HepG2 (cell line): ENCODE data around the gene NKAIN2. TPM values are rescaled to one million over a fixed set of nuclear protein-coding genes. Genes with fewer than 3 reads are reported as not detected.

ENCODE experiments used
- ATAC-seq: fragments of 200-7000 bp; cut with Tn5 transposase; 3 replicates; pipeline ENCODE4 v1.9.1; 2020; ENCODE audit warnings: mild to moderate bottlenecking, moderate library complexity
- BruUV-seq: library from RNA; stranded (reverse); fragments of 400-500 nt; replicated peaks from 2 replicates; lab custom pipeline; 2021; lab: Mats Ljungman, UMichigan
- CTCF ChIA-PET: fragments of 300-600 bp; formaldehyde crosslinking; extraction: SDS; loops from one replicate; lab custom pipeline; 2021; ENCODE audit warnings: low total read pairs, inconsistent platforms, low intra/inter-chr PET ratio; lab: Yijun Ruan, JAX
- POLR2A ChIA-PET: fragments of 350-600 bp; sonication (Branson Sonifier 250); formaldehyde crosslinking; loops from one replicate; lab custom pipeline; 2020; ENCODE audit warnings: antibody characterized with exemption, inconsistent platforms; lab: Yijun Ruan, JAX
- DNase-seq: peaks from one replicate; pipeline ENCODE4 v3.0.0-alpha.2; 2015; ENCODE audit warnings: low spot score
- FAIRE-seq: peaks from 3 replicates; lab custom pipeline; 2011; peaks lifted over from hg19 to GRCh38; lab: Jason Lieb, UNC
- H2AFZ ChIP-seq: one replicate; pipeline ENCODE4 v1.6.1; 2011; ENCODE audit warnings: low read length, inconsistent platforms
- H3K27ac ChIP-seq: fragments of 300-600 bp; 3 replicates; pipeline ENCODE4 v1.8.0; 2011; ENCODE audit warnings: mixed run types, mild to moderate bottlenecking, mixed read lengths, low read length, inconsistent platforms; ENCODE audit not compliant: insufficient read depth; ENCODE audit errors: extremely low read length
- H3K27me3 ChIP-seq, 2 experiments: fragments of 200-600 bp in 1 of 2; 2 replicates in 1 of 2; 3 replicates in 1 of 2; pipeline versions ENCODE4 v1.6.0 to v1.8.0; 2011; ENCODE audit warnings: low read length in 2 of 2, mild to moderate bottlenecking in 2 of 2, moderate library complexity in 2 of 2, inconsistent platforms in 1 of 2; ENCODE audit not compliant: insufficient read depth in 2 of 2, control insufficient read depth in 1 of 2
- H3K36me3 ChIP-seq, 2 experiments: fragments of 200-600 bp in 1 of 2; replicated peaks in 1 of 2; 2 replicates in 1 of 2; 3 replicates in 1 of 2; pipeline versions ENCODE4 v1.5.1 to v1.8.0; 2011; ENCODE audit warnings: low read length in 2 of 2, inconsistent platforms in 1 of 2; ENCODE audit not compliant: insufficient read depth in 2 of 2, control insufficient read depth in 1 of 2
- H3K4me1 ChIP-seq: 2 replicates; pipeline ENCODE4 v1.5.1; 2012; ENCODE audit warnings: low read length, inconsistent platforms; ENCODE audit not compliant: insufficient read depth
- H3K4me2 ChIP-seq: 2 replicates; pipeline ENCODE4 v1.6.0; 2011; ENCODE audit warnings: low read depth, low read length, inconsistent platforms
- H3K4me3 ChIP-seq, 3 experiments: fragments of 200-600 bp in 1 of 3; sonication (generic), shearing (Covaris generic) in 1 of 3; replicated peaks in 1 of 3; 2 replicates each; pipeline ENCODE4 v1.5.1; 2011 to 2016; ENCODE audit warnings: low read length in 3 of 3, inconsistent platforms in 2 of 3, low read depth in 2 of 3, mild to moderate bottlenecking in 2 of 3, control low read depth in 1 of 3, mixed read lengths in 1 of 3; ENCODE audit not compliant: insufficient read depth in 1 of 3
- H3K79me2 ChIP-seq: one replicate; pipeline ENCODE4 v1.6.1; 2011; ENCODE audit warnings: low read length, inconsistent platforms; ENCODE audit not compliant: insufficient read depth
- H3K9ac ChIP-seq: 2 replicates; pipeline ENCODE4 v1.6.0; 2011; ENCODE audit warnings: mild to moderate bottlenecking, low read depth, low read length, inconsistent platforms; ENCODE audit not compliant: insufficient read depth
- H3K9me3 ChIP-seq: 2 replicates; pipeline ENCODE4 v1.5.1; 2012; ENCODE audit warnings: mild to moderate bottlenecking, low read length
- H4K20me1 ChIP-seq: 2 replicates; pipeline ENCODE4 v1.6.0; 2011; ENCODE audit warnings: inconsistent platforms, mild to moderate bottlenecking, low read length, moderate library complexity; ENCODE audit not compliant: insufficient read depth
- CREB1 ChIP-seq, 2 experiments: fragments of 450-650 bp in 1 of 2; IDR thresholded peaks; 2 replicates each; pipeline ENCODE4 v1.6.1; 2016 to 2017; ENCODE audit warnings: control low read depth in 1 of 2, mild to moderate bottlenecking in 1 of 2, missing compliant biosample characterization in 1 of 2, missing genetic modification characterization in 1 of 2
- FLYWCH1 ChIP-seq: sonication (generic); formaldehyde crosslinking; IDR thresholded peaks from 2 replicates; pipeline ENCODE4 v1.8.1; 2023; ENCODE audit warnings: mild to moderate bottlenecking, missing genetic modification reagents
- FOSL1 ChIP-seq: sonication (generic); formaldehyde crosslinking; IDR thresholded peaks from 2 replicates; pipeline ENCODE4 v1.9.0; 2021; ENCODE audit warnings: missing genetic modification reagents, borderline replicate concordance
- JUND ChIP-seq: sonication (generic); formaldehyde crosslinking; IDR thresholded peaks from 2 replicates; pipeline ENCODE4 v1.8.0; 2022; ENCODE audit warnings: mild to moderate bottlenecking, missing genetic modification reagents
- RFX3 ChIP-seq: IDR thresholded peaks from 2 replicates; pipeline ENCODE4 v1.6.1; 2016; ENCODE audit warnings: missing biosample characterization, missing genetic modification reagents
- SPEN ChIP-seq: sonication (generic); formaldehyde crosslinking; IDR thresholded peaks from 2 replicates; pipeline ENCODE4 v1.5.1; 2020; ENCODE audit warnings: low read depth, mild to moderate bottlenecking, missing genetic modification reagents
- SUZ12 ChIP-seq: fragments of 150-350 bp; IDR thresholded peaks from 2 replicates; pipeline ENCODE4 v1.6.1; 2014; ENCODE audit warnings: low read depth, low read length
- ZNF260 ChIP-seq: sonication (generic); formaldehyde crosslinking; IDR thresholded peaks from 2 replicates; pipeline ENCODE4 v1.4.0; 2020; ENCODE audit warnings: missing genetic modification reagents, low read depth, mild to moderate bottlenecking, borderline replicate concordance
- ZNF430 ChIP-seq: sonication (generic); formaldehyde crosslinking; IDR thresholded peaks from 2 replicates; pipeline ENCODE4 v1.9.0; 2021; ENCODE audit warnings: mild to moderate bottlenecking, missing genetic modification reagents
- ZNF44 ChIP-seq: sonication (generic); formaldehyde crosslinking; IDR thresholded peaks from 2 replicates; pipeline ENCODE4 v1.5.1; 2020; ENCODE audit warnings: mild to moderate bottlenecking, missing genetic modification reagents
- ZNF766 ChIP-seq: sonication (generic); formaldehyde crosslinking; IDR thresholded peaks from 2 replicates; pipeline ENCODE4 v1.5.0; 2020; ENCODE audit warnings: missing genetic modification reagents, borderline replicate concordance
- WGBS: methylation state at CpG from one replicate; pipeline ENCODE4 v1.1.6; 2017; ENCODE audit warnings: low lambda C conversion rate; 5-methylcytosine and 5-hydroxymethylcytosine counted together
- in situ Hi-C: cut with HindIII; loops from 2 replicates; pipeline ENCODE4 v1.10.0; 2017; ENCODE audit warnings: low pct_unique_long_range_greater_than_20kb; ENCODE audit not compliant: extremely low pct_ligation_motif_present
- intact Hi-C: fragments of 100-400 bp; cut with micrococcal nuclease; formaldehyde crosslinking; loops from one replicate; pipeline ENCODE4 v1.10.0; 2022; ENCODE audit not compliant: unreplicated experiment
- polyA plus RNA-seq, 8 experiments: library from polyadenylated mRNA; depleted of rRNA in 3 of 8; stranded (reverse) in 7 of 8; unstranded in 1 of 8; fragments of >200 nt; fragmentation: Illumina TruSeq in 4 of 8; extraction: Trizol in 4 of 8; gene quantifications; 2 replicates each; pipeline versions ENCODE4 v1.2.1 to v1.2.3, GENCODE V29; 2011 to 2016; ENCODE audit warnings: low read depth in 4 of 8, missing spikeins in 1 of 8, mixed read lengths in 1 of 8; ENCODE audit not compliant: insufficient read depth in 1 of 8
- total RNA-seq, 5 experiments: library from RNA; depleted of rRNA; stranded (reverse); fragments of >200 nt; fragmentation: Illumina TruSeq; extraction: Trizol; gene quantifications; 2 replicates each; pipeline ENCODE4 v1.2.3, GENCODE V29; 2016; ENCODE audit warnings: low read depth in 1 of 5
- TF ChIP-seq, protein P1 (sequence below), 2 experiments: sonication (generic) in 1 of 2; formaldehyde crosslinking in 1 of 2; IDR thresholded peaks; 2 replicates each; pipeline versions ENCODE4 v1.5.1 to v1.6.1; 2011 to 2020; ENCODE audit warnings: borderline replicate concordance in 1 of 2, low read depth in 1 of 2, low read length in 1 of 2, mild to moderate bottlenecking in 1 of 2, missing genetic modification reagents in 1 of 2, moderate library complexity in 1 of 2
- TF ChIP-seq, protein P2 (sequence below): IDR thresholded peaks from 2 replicates; pipeline ENCODE4 v1.6.1; 2016; ENCODE audit warnings: low read depth, control low read depth
- TF ChIP-seq, protein P3 (sequence below): sonication (generic); formaldehyde crosslinking; IDR thresholded peaks from 2 replicates; pipeline ENCODE4 v1.5.0; 2020; ENCODE audit warnings: missing genetic modification reagents, mild to moderate bottlenecking, borderline replicate concordance

NKAIN2 gene
- total and polyA plus RNA-seq, 2 of the 13 experiments (the other 11 are each of a cell fraction or from before 2014, with no cell fraction given): not detected

DNA sequence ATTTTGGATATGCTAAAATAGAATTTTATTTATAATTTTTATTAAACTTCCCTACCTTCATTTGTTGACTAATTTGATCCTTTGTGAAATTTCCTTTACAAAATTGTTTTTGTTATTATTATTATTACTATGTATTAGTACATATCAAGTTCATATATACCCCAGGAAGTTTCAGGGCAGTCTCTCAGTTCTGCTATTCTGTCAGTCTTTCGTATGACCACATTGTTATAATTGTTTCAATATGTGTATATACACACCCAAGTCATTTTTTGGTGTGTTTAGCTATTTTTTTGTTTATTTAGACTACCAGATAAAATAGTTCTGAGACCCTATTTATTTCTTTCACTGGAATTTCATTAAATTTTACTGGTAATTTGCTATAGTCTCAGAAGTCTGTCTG is 72.1 kb downstream of the NKAIN2 start:
- POLR2A ChIA-PET: no interaction called here
- FAIRE-seq (no peak), ATAC-seq (no peak), DNase-seq (no peak)
- H3K4me3 ChIP-seq: no peak overlapping the region
- H3K27me3 ChIP-seq: no peaks in the 10 kb centered on the region
- H3K4me1 ChIP-seq: no peaks in the 10 kb centered on the region
- TF ChIP-seq ZNF766 (CRISPR knock-in tag): no peak
- no peak for TF ChIP-seq JUND (CRISPR knock-in tag)
- TF ChIP-seq, all 625 proteins: peak for 0
- in situ Hi-C loops (no loop called here), intact Hi-C loops (no loop called here)
- Histone ChIP-seq H3K36me3 (no peaks in the 10 kb centered on the region), H3K9me3 (no peaks in the 10 kb centered on the region), H3K27ac (no peak overlapping the region), H4K20me1 (no peaks in the 10 kb centered on the region), H3K79me2 (no peaks in the 10 kb centered on the region), H3K4me2 (no peak overlapping the region), H2AFZ (no peak overlapping the region), H3K9ac (no peak overlapping the region)
- BruUV-seq: no TSS peak
- 2% methylated on average over 1 of the region's 1 CpG for WGBS
- CTCF ChIA-PET: no interaction called here

- DNase-seq (no peak), ATAC-seq (no peak), FAIRE-seq (no peak)
- ChIA-PET POLR2A (no interaction called here), CTCF (no interaction called here)
- Histone ChIP-seq H3K4me1 (no peaks in the 10 kb centered on the region), H3K4me2 (no peak overlapping the region), H3K9ac (no peak overlapping the region), H3K4me3 (no peak overlapping the region), H2AFZ (no peak overlapping the region), H3K36me3 (no peaks in the 10 kb centered on the region), H3K27ac (no peak overlapping the region), H3K9me3 (no peaks in the 10 kb centered on the region), H4K20me1 (no peaks in the 10 kb centered on the region), H3K79me2 (no peaks in the 10 kb centered on the region), H3K27me3 (no peaks in the 10 kb centered on the region)
- no TSS peak for BruUV-seq
- WGBS: 3% methylated on average over 2 of the region's 2 CpGs
- in situ Hi-C loops: no loop called here
- intact Hi-C loops: loop anchor here (2.0 kb wide), 1 partner anchor 77 kb away; the partner anchor contains the start of gene NKAIN2
- TF ChIP-seq RFX3 (no peak), CREB1 (IDR thresholded peaks at IDR 0.05) (no peak), CREB1 (CRISPR knock-in tag; IDR thresholded peaks at IDR 0.05) (no peak), ZNF430 (CRISPR knock-in tag) (no peak), FOSL1 (no peak), ZNF260 (CRISPR knock-in tag) (no peak), FLYWCH1 (no peak), ZNF44 (CRISPR knock-in tag) (no peak), SPEN (no peak), SUZ12 (no peak)
- TF ChIP-seq, protein P1, sequence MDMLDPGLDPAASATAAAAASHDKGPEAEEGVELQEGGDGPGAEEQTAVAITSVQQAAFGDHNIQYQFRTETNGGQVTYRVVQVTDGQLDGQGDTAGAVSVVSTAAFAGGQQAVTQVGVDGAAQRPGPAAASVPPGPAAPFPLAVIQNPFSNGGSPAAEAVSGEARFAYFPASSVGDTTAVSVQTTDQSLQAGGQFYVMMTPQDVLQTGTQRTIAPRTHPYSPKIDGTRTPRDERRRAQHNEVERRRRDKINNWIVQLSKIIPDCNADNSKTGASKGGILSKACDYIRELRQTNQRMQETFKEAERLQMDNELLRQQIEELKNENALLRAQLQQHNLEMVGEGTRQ (IDR thresholded peaks at IDR 0.05; ENCODE audit: low read depth, low read length): no peak
- TF ChIP-seq, protein P1 (CRISPR knock-in tag; IDR thresholded peaks at IDR 0.05; ENCODE audit: borderline replicate concordance): no peak
- TF ChIP-seq, protein P2, sequence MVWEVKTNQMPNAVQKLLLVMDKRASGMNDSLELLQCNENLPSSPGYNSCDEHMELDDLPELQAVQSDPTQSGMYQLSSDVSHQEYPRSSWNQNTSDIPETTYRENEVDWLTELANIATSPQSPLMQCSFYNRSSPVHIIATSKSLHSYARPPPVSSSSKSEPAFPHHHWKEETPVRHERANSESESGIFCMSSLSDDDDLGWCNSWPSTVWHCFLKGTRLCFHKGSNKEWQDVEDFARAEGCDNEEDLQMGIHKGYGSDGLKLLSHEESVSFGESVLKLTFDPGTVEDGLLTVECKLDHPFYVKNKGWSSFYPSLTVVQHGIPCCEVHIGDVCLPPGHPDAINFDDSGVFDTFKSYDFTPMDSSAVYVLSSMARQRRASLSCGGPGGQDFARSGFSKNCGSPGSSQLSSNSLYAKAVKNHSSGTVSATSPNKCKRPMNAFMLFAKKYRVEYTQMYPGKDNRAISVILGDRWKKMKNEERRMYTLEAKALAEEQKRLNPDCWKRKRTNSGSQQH (CRISPR knock-in tag): no peak
- TF ChIP-seq, protein P3, sequence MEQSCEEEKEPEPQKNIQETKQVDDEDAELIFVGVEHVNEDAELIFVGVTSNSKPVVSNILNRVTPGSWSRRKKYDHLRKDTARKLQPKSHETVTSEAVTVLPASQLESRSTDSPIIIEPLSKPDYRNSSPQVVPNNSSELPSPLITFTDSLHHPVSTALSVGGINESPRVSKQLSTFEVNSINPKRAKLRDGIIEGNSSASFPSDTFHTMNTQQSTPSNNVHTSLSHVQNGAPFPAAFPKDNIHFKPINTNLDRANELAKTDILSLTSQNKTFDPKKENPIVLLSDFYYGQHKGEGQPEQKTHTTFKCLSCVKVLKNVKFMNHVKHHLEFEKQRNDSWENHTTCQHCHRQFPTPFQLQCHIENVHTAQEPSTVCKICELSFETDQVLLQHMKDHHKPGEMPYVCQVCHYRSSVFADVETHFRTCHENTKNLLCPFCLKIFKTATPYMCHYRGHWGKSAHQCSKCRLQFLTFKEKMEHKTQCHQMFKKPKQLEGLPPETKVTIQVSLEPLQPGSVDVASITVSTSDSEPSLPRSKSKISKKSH (CRISPR knock-in tag): no peak
Observed at GRCh38 chr6:123879749-123880148, 76.1 kb downstream of the NKAIN2 start.
